LNCAP (cell line): ENCODE data around the gene ARHGEF37.

Source experiments
- TF ChIP-seq, protein P1 (sequence below): fragments of 450-650 bp; IDR thresholded peaks from 2 replicates; pipeline ENCODE4 v1.5.1; 2017; ENCODE audit warnings: mild to moderate bottlenecking

Gene ARHGEF37

DNA sequence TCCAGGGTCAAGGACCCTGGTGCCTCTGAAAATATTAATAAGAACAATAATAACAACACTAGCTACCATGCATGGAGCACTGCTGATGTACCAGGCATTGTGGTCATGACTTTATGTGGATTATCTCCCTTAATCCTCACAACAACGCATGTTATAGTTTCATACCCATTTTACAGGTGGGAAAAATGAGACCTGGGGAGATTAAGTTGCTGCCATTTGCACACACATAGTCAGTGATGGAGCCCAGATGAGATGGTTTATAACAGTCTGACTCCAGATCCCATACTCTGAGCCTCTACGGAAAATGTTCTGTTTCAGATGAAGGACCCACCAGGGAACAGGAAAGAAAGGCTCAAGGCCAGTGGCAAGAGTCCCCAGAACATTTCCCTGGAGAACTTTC is 100.6 kb downstream of the ARHGEF37 start:
- TF ChIP-seq, protein P1, sequence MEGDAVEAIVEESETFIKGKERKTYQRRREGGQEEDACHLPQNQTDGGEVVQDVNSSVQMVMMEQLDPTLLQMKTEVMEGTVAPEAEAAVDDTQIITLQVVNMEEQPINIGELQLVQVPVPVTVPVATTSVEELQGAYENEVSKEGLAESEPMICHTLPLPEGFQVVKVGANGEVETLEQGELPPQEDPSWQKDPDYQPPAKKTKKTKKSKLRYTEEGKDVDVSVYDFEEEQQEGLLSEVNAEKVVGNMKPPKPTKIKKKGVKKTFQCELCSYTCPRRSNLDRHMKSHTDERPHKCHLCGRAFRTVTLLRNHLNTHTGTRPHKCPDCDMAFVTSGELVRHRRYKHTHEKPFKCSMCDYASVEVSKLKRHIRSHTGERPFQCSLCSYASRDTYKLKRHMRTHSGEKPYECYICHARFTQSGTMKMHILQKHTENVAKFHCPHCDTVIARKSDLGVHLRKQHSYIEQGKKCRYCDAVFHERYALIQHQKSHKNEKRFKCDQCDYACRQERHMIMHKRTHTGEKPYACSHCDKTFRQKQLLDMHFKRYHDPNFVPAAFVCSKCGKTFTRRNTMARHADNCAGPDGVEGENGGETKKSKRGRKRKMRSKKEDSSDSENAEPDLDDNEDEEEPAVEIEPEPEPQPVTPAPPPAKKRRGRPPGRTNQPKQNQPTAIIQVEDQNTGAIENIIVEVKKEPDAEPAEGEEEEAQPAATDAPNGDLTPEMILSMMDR = no peak

DNA sequence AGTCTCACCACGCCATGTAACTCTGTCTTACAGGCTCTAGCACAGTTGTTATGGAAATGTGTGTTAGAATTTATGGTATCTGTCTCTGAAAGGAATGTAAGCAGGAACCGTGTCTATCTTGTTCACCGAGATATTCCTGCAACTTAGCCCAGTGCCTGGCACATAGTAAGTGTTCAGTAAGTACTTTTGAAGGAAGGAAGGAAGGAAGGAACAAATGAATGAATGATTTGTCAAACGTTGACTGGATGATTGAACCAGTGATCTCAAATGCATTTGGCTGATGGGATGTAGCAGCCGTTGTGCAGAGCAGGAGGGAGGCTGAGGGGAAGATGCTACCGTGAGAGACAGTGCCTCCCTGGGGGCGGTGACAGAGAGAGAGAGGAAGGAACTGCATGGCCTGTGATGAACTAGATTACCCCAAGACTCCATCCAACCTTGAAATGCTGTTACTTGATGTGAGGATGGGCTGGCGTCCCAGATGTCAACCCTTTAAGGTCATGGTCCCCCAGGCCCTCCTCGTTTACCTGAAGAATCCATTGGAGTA is 101.3 kb downstream of the ARHGEF37 start:
- TF ChIP-seq, protein P1 = no peak

DNA sequence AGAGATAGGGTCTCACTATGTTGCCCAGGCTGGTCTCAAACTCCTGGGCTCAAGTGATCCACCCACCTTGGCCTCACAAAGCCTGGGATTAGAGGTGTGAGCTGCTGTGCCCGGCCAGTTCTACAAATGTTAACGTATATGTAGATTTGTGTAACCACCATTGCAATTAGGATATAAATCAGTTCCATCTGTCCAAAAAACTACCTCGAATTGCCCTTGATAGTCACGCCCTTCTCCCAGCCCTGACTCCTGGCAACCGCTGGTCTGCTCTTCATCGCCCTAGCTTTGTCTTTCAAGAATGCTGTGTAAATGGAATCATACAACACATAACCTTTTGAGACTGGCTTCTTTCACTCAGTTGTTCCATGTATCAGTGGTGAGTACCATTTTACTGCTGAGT is 102.7 kb downstream of the ARHGEF37 start:
- TF ChIP-seq, protein P1 = no peak

DNA sequence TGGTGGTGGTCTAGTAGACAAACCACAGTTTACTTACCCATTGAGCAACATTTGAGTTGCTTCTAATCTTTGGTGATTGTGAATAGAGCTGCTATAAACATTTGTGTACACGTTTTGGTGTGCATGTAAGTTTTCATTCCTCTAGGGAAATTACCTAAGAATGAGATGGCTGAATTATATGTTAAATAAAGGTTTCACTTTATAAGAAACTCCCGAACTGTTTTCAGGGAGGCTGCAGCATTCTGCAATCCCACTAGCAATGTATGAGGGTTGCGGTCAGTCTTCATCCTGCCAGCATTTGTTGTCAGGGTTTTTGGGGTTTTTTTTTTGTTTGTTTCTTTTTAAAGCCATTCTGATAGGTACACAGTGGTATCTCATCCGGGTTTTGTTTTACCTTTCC is 103.1 kb downstream of the ARHGEF37 start:
- TF ChIP-seq, protein P1 = no peak
